ENCODE measurements around the gene FAM20B. TPM values are rescaled to one million over a fixed set of nuclear protein-coding genes. Genes with fewer than 3 reads are reported as not detected.

Gene FAM20B
- total and polyA plus RNA-seq, 2 experiments from 2014 or later: 5.3 to 22.5 TPM

GRCh38 chr1:179107706-179108629 is 82.3 kb downstream of the FAM20B start:
- Histone ChIP-seq H3K36me3 (ENCODE audit: insufficient read depth) (peaks cover 15% of the 10 kb centered on the region), H3K4me2 (no peak overlapping the region), H2AFZ (no peak overlapping the region), H3F3A (replicated peaks; ENCODE audit: low read depth) (no peaks in the 10 kb centered on the region), H3K27ac (ENCODE audit: low read depth) (no peak overlapping the region), H3K4me3 (no peak overlapping the region), H4K20me1 (replicated peaks; ENCODE audit: insufficient read depth) (no peaks in the 10 kb centered on the region), H3K4me1 (ENCODE audit: insufficient read depth) (no peaks in the 10 kb centered on the region), H3K27me3 (ENCODE audit: insufficient read depth) (no peaks in the 10 kb centered on the region), H3K9me2 (ENCODE audit: insufficient read depth) (no peaks in the 10 kb centered on the region), H3K79me2 (replicated peaks; ENCODE audit: insufficient read depth) (no peaks in the 10 kb centered on the region)
- Mint-ChIP-seq H3K9me3 (no peaks in the 10 kb centered on the region), H3K4me3 (no peak overlapping the region), H3K36me3 (ENCODE audit: low read depth) (peaks cover 31% of the 10 kb centered on the region), H3K4me1 (peaks cover 11% of the 10 kb centered on the region; the same call in 2 of the 3 replicates), H3K27me3 (ENCODE audit: insufficient read depth, low read depth, poor library complexity) (peaks cover 3% of the 10 kb centered on the region), H3K27ac (no peak overlapping the region)
- DNase-seq (ENCODE audit: low spot score): no peak
- ATAC-seq: no peak
- no peak for TF ChIP-seq CREB1 (CRISPR knock-in tag; IDR thresholded peaks at IDR 0.05; ENCODE audit: low read depth)
- TF ChIP-seq ZNF114 (CRISPR knock-in tag; IDR thresholded peaks at IDR 0.05): no peak
- no peak for TF ChIP-seq EZH2phosphoT487 (IDR thresholded peaks at IDR 0.05; ENCODE audit: unreplicated experiment)
- TF ChIP-seq JUNB (IDR thresholded peaks at IDR 0.05; ENCODE audit: unreplicated experiment): no peak
- TF ChIP-seq, protein P1, sequence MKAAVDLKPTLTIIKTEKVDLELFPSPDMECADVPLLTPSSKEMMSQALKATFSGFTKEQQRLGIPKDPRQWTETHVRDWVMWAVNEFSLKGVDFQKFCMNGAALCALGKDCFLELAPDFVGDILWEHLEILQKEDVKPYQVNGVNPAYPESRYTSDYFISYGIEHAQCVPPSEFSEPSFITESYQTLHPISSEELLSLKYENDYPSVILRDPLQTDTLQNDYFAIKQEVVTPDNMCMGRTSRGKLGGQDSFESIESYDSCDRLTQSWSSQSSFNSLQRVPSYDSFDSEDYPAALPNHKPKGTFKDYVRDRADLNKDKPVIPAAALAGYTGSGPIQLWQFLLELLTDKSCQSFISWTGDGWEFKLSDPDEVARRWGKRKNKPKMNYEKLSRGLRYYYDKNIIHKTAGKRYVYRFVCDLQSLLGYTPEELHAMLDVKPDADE (IDR thresholded peaks at IDR 0.05): no peak

DNA sequence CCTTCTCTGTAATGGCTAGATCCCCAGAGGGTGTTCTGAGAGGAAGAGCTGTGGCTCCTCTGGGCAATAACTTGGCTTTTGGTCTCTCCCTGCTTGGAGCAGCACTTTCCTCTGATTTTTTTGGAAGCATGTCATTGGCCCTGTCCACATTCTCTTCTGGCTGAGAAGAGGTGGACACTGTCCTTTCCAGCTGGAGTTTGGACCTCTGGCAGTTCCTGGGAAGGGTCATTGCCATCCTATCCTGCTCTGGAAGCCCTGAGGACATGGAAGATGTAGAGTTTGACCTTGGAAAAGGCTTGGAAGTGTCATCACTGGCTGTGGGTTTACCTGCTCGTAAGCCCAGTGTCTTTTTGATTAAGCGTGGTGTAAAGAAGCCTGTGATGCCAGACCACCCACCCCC is 83.0 kb downstream of the FAM20B start:
- Histone ChIP-seq H3K27ac (ENCODE audit: low read depth) (no peak overlapping the region), H3K27me3 (ENCODE audit: insufficient read depth) (no peaks in the 10 kb centered on the region), H3K4me1 (ENCODE audit: insufficient read depth) (no peaks in the 10 kb centered on the region), H4K20me1 (replicated peaks; ENCODE audit: insufficient read depth) (no peaks in the 10 kb centered on the region), H3K4me3 (no peak overlapping the region), H3K9me2 (ENCODE audit: insufficient read depth) (no peaks in the 10 kb centered on the region), H3K36me3 (ENCODE audit: insufficient read depth) (peaks cover 15% of the 10 kb centered on the region), H3K4me2 (no peak overlapping the region), H3K79me2 (replicated peaks; ENCODE audit: insufficient read depth) (no peaks in the 10 kb centered on the region), H2AFZ (no peak overlapping the region), H3F3A (replicated peaks; ENCODE audit: low read depth) (no peaks in the 10 kb centered on the region)
- H3K4me3 Mint-ChIP-seq: no peak overlapping the region
- H3K27me3 Mint-ChIP-seq (ENCODE audit: insufficient read depth, low read depth, poor library complexity): peaks cover 3% of the 10 kb centered on the region
- no peak for DNase-seq (ENCODE audit: low spot score)
- peaks cover 11% of the 10 kb centered on the region; the same call in 2 of the 3 replicates for H3K4me1 Mint-ChIP-seq
- H3K36me3 Mint-ChIP-seq (ENCODE audit: low read depth): peaks cover 31% of the 10 kb centered on the region
- H3K27ac Mint-ChIP-seq: no peak overlapping the region
- ATAC-seq: no peak
- no peaks in the 10 kb centered on the region for H3K9me3 Mint-ChIP-seq
- TF ChIP-seq ZNF462 (CRISPR knock-in tag; IDR thresholded peaks at IDR 0.05) (no peak), EZH2 (IDR thresholded peaks at IDR 0.05; ENCODE audit: low read depth, unreplicated experiment) (no peak), EZH2phosphoT487 (IDR thresholded peaks at IDR 0.05; ENCODE audit: unreplicated experiment) (no peak), JUNB (IDR thresholded peaks at IDR 0.05; ENCODE audit: unreplicated experiment) (no peak), NANOG (IDR thresholded peaks at IDR 0.05; ENCODE audit: borderline replicate concordance) (no peak), ZNF331 (CRISPR knock-in tag; IDR thresholded peaks at IDR 0.05; ENCODE audit: low read depth) (no peak)
- TF ChIP-seq, protein P2, sequence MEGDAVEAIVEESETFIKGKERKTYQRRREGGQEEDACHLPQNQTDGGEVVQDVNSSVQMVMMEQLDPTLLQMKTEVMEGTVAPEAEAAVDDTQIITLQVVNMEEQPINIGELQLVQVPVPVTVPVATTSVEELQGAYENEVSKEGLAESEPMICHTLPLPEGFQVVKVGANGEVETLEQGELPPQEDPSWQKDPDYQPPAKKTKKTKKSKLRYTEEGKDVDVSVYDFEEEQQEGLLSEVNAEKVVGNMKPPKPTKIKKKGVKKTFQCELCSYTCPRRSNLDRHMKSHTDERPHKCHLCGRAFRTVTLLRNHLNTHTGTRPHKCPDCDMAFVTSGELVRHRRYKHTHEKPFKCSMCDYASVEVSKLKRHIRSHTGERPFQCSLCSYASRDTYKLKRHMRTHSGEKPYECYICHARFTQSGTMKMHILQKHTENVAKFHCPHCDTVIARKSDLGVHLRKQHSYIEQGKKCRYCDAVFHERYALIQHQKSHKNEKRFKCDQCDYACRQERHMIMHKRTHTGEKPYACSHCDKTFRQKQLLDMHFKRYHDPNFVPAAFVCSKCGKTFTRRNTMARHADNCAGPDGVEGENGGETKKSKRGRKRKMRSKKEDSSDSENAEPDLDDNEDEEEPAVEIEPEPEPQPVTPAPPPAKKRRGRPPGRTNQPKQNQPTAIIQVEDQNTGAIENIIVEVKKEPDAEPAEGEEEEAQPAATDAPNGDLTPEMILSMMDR (conservative IDR thresholded peaks at IDR 0.05; ENCODE audit: low read depth in 2 of 2): no peak
- TF ChIP-seq, protein P1 (IDR thresholded peaks at IDR 0.05): no peak

Data from GM23338 (cell line).